ENCODE results near the gene C1RL.

DNA sequence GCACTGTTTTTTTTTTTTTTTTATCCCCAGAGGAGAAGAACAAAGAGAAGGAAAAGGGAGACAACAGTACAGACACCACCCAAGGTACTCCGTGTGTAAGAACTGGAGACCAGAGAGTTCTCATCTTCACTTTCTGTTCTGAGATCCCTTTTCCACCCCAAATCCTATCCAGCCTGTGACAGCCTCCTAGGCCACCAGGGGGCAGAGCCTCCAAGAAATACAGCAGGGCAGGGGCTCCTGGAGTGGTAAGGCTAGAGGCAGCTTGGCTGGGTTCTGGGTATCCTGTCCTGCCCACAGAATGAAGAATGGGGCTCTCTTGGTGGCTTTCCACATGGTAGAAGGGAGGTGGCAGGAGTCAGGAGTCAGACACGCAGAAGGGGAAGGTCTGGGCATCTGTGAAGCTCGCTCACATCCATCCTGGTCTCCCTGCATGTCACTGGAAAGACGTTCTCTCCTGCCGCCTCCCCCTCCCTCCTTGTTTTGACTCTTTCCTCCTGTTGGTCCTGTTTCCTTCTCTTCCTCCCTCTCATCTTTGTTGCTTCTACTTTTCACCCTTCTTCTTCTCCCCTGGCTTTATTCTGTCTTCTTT is 33.1 kb upstream of the C1RL start:
- TF ChIP-seq POLR2A (IDR thresholded peaks at IDR 0.05) (no peak), EP300 (IDR thresholded peaks at IDR 0.05) (no peak)

Data from stomach (tissue), 4 donors.